NCI-H1092 (cell line): ENCODE measurements around the gene SCLT1.
"Not testable (repeated sequence)": the region's sequence is repeated elsewhere in the genome, so short reads cannot be mapped to it uniquely, and the experiment has no call there.

Experiments
- DNase-seq: peaks from one replicate; lab custom pipeline; 2025; lab: John Stamatoyannopoulos, UW

SCLT1 gene

GRCh38 chr4:129069537-129069936 lies 23.8 kb downstream of the SCLT1 start:
- DNase-seq: not testable (repeated sequence)

GRCh38 chr4:129064717-129065116 lies 28.6 kb downstream of the SCLT1 start:
- no peak for DNase-seq

- DNase-seq: no peak
Measured at GRCh38 chr4:129063640-129064039, 29.7 kb downstream of the SCLT1 start.

GRCh38 chr4:129062580-129062979 lies 30.8 kb downstream of the SCLT1 start:
- DNase-seq: no peak

- DNase-seq: no peak
Measured at GRCh38 chr4:129059028-129059427, 34.3 kb downstream of the SCLT1 start.

GRCh38 chr4:129046055-129046959 lies 47.0 kb downstream of the SCLT1 start:
- DNase-seq: no peak

- no peak for DNase-seq
Measured at GRCh38 chr4:129043523-129043922, 49.8 kb downstream of the SCLT1 start.

- no peak for DNase-seq
Measured at GRCh38 chr4:129040471-129040870, 52.9 kb downstream of the SCLT1 start.

GRCh38 chr4:129037093-129037492 lies 56.2 kb downstream of the SCLT1 start:
- DNase-seq: no peak

GRCh38 chr4:129014566-129015509 lies 78.5 kb downstream of the SCLT1 start:
- DNase-seq: no peak

- no peak for DNase-seq
Measured at GRCh38 chr4:129008096-129008495, 85.2 kb downstream of the SCLT1 start.

- DNase-seq: no peak
Measured at GRCh38 chr4:128986908-128987307, 106.4 kb downstream of the SCLT1 start.

GRCh38 chr4:128986019-128986418 lies 107.3 kb downstream of the SCLT1 start:
- no peak for DNase-seq

GRCh38 chr4:128983771-128984485 lies 109.4 kb downstream of the SCLT1 start:
- DNase-seq: no peak

- DNase-seq: no peak
Measured at GRCh38 chr4:128981377-128981776, 112.0 kb downstream of the SCLT1 start.

GRCh38 chr4:128980816-128981326 lies 112.5 kb downstream of the SCLT1 start:
- no peak for DNase-seq

GRCh38 chr4:128979934-128980333 lies 113.4 kb downstream of the SCLT1 start:
- DNase-seq: no peak

GRCh38 chr4:128978985-128979384 lies 114.4 kb downstream of the SCLT1 start:
- DNase-seq: no peak

- DNase-seq: no peak
Measured at GRCh38 chr4:128974136-128974581, 119.2 kb downstream of the SCLT1 start.

GRCh38 chr4:128973384-128973783 lies 120.0 kb downstream of the SCLT1 start:
- DNase-seq: no peak

- no peak for DNase-seq
Measured at GRCh38 chr4:128961405-128961804, 131.9 kb downstream of the SCLT1 start.

- no peak for DNase-seq
Measured at GRCh38 chr4:128958194-128958593, 135.1 kb downstream of the SCLT1 start.
